ENCODE results near the gene UMPS. TPM values are rescaled to one million over a fixed set of nuclear protein-coding genes. Genes with fewer than 3 reads are reported as not detected.
A peak's percentile ranks its signal among the peaks of the same experiment; 100 is the strongest.

UMPS gene
- total RNA-seq, 1 donor from 2014 or later, result 38.3 TPM

DNA sequence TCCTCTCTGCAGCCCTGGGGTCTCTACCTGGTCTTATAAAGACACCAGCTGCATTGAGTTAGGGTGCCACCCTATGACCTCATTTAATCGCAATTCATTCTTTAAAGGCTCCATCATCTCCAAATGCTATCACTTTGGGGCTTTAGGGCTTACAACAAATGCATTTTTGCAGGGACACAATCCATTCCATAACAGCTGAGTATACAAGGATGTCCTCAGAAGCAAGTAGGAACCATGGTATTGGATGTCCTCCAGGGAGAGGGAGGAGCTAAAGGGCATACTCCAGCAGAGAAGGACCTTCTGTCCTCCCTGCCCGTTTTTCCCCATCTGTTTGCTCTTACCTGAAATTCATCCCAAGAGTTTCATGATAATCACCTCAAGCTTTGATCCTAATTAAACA is 30.3 kb downstream of the UMPS start:
- Histone ChIP-seq H3K27me3 (ENCODE audit: insufficient read depth, low read length) (no peaks in the 10 kb centered on the region), H3K36me3 (ENCODE audit: insufficient read depth, low read length) (peaks cover 16% of the 10 kb centered on the region), H3K4me3 (ENCODE audit: insufficient read depth, low read depth, low read length) (no peak overlapping the region), H3K9me3 (ENCODE audit: insufficient read depth, low read depth, low read length) (no peaks in the 10 kb centered on the region), H3K4me1 (ENCODE audit: insufficient read depth, low read length) (peaks cover 8% of the 10 kb centered on the region), H2AFZ (ENCODE audit: low read depth, low read length) (no peak overlapping the region), H3K79me2 (ENCODE audit: insufficient read depth, low read length) (no peaks in the 10 kb centered on the region), H3K4me2 (ENCODE audit: low read length) (no peak overlapping the region), H4K20me1 (ENCODE audit: insufficient read depth, low read length) (no peaks in the 10 kb centered on the region), H3K9ac (ENCODE audit: low read length) (no peak overlapping the region), H3K27ac (ENCODE audit: low read depth, low read length) (no peak overlapping the region)
- Mint-ChIP-seq H3K4me3 (ENCODE audit: unreplicated experiment) (no peak overlapping the region), H3K4me1 (ENCODE audit: low read depth, unreplicated experiment) (peaks cover 27% of the 10 kb centered on the region), H3K27ac (ENCODE audit: unreplicated experiment) (peak overlapping the region; percentile 24), H3K36me3 (ENCODE audit: low read depth, unreplicated experiment) (peaks cover 31% of the 10 kb centered on the region), H3K27me3 (ENCODE audit: low read depth, unreplicated experiment) (peaks cover 9% of the 10 kb centered on the region), H3K9me3 (ENCODE audit: unreplicated experiment) (no peaks in the 10 kb centered on the region)
- DNase-seq (ENCODE audit: low read depth), result peak; percentile 51
- TF ChIP-seq, protein P1, sequence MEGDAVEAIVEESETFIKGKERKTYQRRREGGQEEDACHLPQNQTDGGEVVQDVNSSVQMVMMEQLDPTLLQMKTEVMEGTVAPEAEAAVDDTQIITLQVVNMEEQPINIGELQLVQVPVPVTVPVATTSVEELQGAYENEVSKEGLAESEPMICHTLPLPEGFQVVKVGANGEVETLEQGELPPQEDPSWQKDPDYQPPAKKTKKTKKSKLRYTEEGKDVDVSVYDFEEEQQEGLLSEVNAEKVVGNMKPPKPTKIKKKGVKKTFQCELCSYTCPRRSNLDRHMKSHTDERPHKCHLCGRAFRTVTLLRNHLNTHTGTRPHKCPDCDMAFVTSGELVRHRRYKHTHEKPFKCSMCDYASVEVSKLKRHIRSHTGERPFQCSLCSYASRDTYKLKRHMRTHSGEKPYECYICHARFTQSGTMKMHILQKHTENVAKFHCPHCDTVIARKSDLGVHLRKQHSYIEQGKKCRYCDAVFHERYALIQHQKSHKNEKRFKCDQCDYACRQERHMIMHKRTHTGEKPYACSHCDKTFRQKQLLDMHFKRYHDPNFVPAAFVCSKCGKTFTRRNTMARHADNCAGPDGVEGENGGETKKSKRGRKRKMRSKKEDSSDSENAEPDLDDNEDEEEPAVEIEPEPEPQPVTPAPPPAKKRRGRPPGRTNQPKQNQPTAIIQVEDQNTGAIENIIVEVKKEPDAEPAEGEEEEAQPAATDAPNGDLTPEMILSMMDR (IDR thresholded peaks at IDR 0.05; ENCODE audit: insufficient read depth, low read depth, low read length), result no peak
- TF ChIP-seq EZH2 (IDR thresholded peaks at IDR 0.05; ENCODE audit: insufficient read depth, low read length), result no peak
- FAIRE-seq, result no peak

DNA sequence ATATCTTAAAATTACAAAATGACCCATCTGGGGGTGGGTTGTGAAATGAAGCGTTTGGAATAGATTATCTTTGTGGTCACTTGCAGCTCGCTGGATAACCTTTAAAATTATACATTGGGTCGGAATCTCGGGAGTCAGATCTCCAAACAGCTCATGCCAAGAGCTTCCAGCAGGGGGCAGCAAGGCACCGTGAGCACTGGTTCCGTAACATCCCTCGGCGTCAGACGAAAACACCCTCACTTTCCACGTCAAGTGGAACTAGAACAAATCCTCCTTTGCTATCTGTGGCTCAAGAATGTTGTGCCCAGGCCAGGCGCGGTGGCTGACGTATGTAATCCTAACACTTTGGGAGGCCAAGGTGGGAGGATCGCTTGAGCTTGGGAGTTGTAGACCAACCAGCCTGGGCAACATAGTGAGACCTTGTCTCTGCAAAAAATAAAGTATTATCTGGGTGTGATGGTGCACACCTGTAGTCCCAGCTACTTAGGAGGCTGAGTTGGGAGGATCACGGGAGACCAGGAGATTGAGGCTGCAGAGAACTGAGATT is 31.1 kb downstream of the UMPS start:
- H3K9me3 Mint-ChIP-seq (ENCODE audit: unreplicated experiment), result no peaks in the 10 kb centered on the region
- DNase-seq (ENCODE audit: low read depth) (peak; percentile 81), FAIRE-seq (no peak)
- peaks cover 8% of the 10 kb centered on the region for H3K27me3 Mint-ChIP-seq (ENCODE audit: low read depth, unreplicated experiment)
- no peak overlapping the region for H3K27ac Mint-ChIP-seq (ENCODE audit: unreplicated experiment)
- no peaks in the 10 kb centered on the region for H3K9me3 ChIP-seq (ENCODE audit: insufficient read depth, low read depth, low read length)
- no peak for TF ChIP-seq EZH2 (IDR thresholded peaks at IDR 0.05; ENCODE audit: insufficient read depth, low read length)
- TF ChIP-seq, protein P1 (IDR thresholded peaks at IDR 0.05; ENCODE audit: insufficient read depth, low read depth, low read length), result peak; percentile 95
- peaks cover 8% of the 10 kb centered on the region for H3K4me1 ChIP-seq (ENCODE audit: insufficient read depth, low read length)
- H3K4me3 Mint-ChIP-seq (ENCODE audit: unreplicated experiment), result no peak overlapping the region
- peaks cover 35% of the 10 kb centered on the region for H3K36me3 Mint-ChIP-seq (ENCODE audit: low read depth, unreplicated experiment)
- H3K4me3 ChIP-seq (ENCODE audit: insufficient read depth, low read depth, low read length), result no peak overlapping the region
- no peaks in the 10 kb centered on the region for H3K79me2 ChIP-seq (ENCODE audit: insufficient read depth, low read length)
- H3K9ac ChIP-seq (ENCODE audit: low read length), result peak overlapping the region; percentile 15
- peak overlapping the region; percentile 34 for H3K4me2 ChIP-seq (ENCODE audit: low read length)
- H4K20me1 ChIP-seq (ENCODE audit: insufficient read depth, low read length), result no peaks in the 10 kb centered on the region
- H3K27ac ChIP-seq (ENCODE audit: low read depth, low read length), result no peak overlapping the region
- H2AFZ ChIP-seq (ENCODE audit: low read depth, low read length), result no peak overlapping the region
- H3K36me3 ChIP-seq (ENCODE audit: insufficient read depth, low read length), result peaks cover 16% of the 10 kb centered on the region
- peaks cover 28% of the 10 kb centered on the region for H3K4me1 Mint-ChIP-seq (ENCODE audit: low read depth, unreplicated experiment)
- no peaks in the 10 kb centered on the region for H3K27me3 ChIP-seq (ENCODE audit: insufficient read depth, low read length)

DNA sequence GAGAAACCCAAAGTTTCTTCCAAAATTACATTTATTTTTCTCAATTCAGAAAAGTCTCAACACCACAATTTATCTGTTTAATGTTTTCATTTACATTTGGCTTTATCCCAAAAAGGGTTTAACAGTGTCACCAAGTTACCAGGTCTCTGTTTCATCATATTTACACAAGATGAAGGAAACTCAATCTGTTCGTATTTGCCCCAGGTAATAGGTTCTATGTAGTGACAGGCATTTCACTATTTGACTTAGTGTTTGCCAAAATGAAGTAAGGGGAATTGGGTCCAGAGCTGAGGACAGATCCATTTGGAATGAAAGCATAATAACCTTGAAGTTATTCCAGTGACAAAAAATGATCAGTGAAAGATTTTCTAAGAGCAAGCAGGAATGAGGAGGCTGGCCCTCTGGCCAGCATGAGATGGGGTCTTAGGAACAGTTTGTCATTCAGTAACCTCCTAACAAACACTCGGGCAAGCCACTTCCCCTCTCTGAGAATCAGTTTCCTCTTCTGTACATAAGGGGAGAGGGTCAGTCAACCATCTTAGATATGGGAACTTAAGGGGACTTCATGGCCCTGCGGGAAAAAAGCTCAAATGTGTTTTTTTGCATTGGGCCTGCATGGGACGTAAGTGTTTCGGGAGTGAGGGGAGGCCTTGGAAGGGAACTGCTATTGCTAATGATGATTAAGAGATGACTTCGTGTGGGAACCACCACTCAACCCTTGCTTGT is 31.8 kb downstream of the UMPS start:
- H3K9me3 ChIP-seq (ENCODE audit: insufficient read depth, low read depth, low read length), result no peaks in the 10 kb centered on the region
- no peak for TF ChIP-seq EZH2 (IDR thresholded peaks at IDR 0.05; ENCODE audit: insufficient read depth, low read length)
- TF ChIP-seq, protein P1 (IDR thresholded peaks at IDR 0.05; ENCODE audit: insufficient read depth, low read depth, low read length), result no peak
- H3K4me1 Mint-ChIP-seq (ENCODE audit: low read depth, unreplicated experiment), result peaks cover 28% of the 10 kb centered on the region
- no peak overlapping the region for H3K9ac ChIP-seq (ENCODE audit: low read length)
- H4K20me1 ChIP-seq (ENCODE audit: insufficient read depth, low read length), result no peaks in the 10 kb centered on the region
- H3K4me2 ChIP-seq (ENCODE audit: low read length), result no peak overlapping the region
- no peak overlapping the region for H3K4me3 Mint-ChIP-seq (ENCODE audit: unreplicated experiment)
- H3K27me3 Mint-ChIP-seq (ENCODE audit: low read depth, unreplicated experiment), result peaks cover 5% of the 10 kb centered on the region
- no peaks in the 10 kb centered on the region for H3K9me3 Mint-ChIP-seq (ENCODE audit: unreplicated experiment)
- H3K4me3 ChIP-seq (ENCODE audit: insufficient read depth, low read depth, low read length), result no peak overlapping the region
- no peaks in the 10 kb centered on the region for H3K79me2 ChIP-seq (ENCODE audit: insufficient read depth, low read length)
- FAIRE-seq (no peak), DNase-seq (ENCODE audit: low read depth) (no peak)
- H3K36me3 ChIP-seq (ENCODE audit: insufficient read depth, low read length), result peaks cover 18% of the 10 kb centered on the region
- no peaks in the 10 kb centered on the region for H3K27me3 ChIP-seq (ENCODE audit: insufficient read depth, low read length)
- peaks cover 37% of the 10 kb centered on the region for H3K36me3 Mint-ChIP-seq (ENCODE audit: low read depth, unreplicated experiment)
- peak overlapping the region; percentile 26 for H3K27ac Mint-ChIP-seq (ENCODE audit: unreplicated experiment)
- H3K4me1 ChIP-seq (ENCODE audit: insufficient read depth, low read length), result peaks cover 8% of the 10 kb centered on the region
- no peak overlapping the region for H3K27ac ChIP-seq (ENCODE audit: low read depth, low read length)
- H2AFZ ChIP-seq (ENCODE audit: low read depth, low read length), result no peak overlapping the region
